HG02884 (cell line): ENCODE results near the gene AHNAK.
"Not testable (repeated sequence)": the region's sequence is repeated elsewhere in the genome, so short reads cannot be mapped to it uniquely, and the experiment has no call there.

Experiments
- ATAC-seq: cut with Tn5 transposase; IDR thresholded peaks from one replicate; pipeline ENCODE4 v1.9.1; 2021; ENCODE audit warnings: mild to moderate bottlenecking, moderate library complexity; ENCODE audit not compliant: unreplicated experiment

The AHNAK gene

DNA sequence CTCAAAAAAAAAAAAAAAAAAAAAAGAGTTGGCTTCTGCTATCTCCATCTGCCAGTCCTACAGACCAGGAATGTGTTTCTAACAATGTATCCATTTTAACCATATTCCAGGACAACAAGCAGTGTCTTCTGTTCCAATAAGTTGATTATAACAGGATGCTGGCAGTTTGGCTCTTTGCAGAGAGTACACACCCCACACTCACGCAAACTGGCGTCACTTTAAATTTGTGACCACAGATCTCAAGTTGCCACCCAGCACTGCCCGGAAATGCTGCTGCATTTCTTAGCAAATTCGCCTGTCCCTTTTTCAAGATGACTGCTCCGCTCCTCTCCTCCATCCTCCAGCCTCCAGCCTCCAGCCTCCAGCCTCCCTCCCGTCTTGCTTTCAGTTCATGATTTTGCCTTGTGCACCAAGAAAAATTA lies 83.5 kb downstream of the AHNAK start:
- no peak for ATAC-seq

DNA sequence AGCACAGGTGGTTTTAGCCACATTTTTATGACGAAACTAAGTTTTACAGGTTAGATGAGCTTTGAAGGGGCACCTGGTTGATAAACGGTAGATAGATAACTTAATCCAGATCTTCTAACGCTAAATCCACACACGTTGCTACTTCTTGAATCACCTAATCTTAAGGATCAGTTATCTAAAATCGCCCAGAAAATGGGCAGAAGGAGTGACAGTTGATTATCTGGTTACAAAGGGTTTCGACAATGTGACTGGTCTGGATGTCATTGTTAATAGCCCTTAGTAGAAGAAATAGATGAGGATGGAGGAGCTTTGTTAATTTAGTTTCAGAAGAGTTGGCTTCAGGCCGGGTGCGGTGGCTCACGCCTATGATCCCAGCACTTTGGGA lies 84.1 kb downstream of the AHNAK start:
- no peak for ATAC-seq

DNA sequence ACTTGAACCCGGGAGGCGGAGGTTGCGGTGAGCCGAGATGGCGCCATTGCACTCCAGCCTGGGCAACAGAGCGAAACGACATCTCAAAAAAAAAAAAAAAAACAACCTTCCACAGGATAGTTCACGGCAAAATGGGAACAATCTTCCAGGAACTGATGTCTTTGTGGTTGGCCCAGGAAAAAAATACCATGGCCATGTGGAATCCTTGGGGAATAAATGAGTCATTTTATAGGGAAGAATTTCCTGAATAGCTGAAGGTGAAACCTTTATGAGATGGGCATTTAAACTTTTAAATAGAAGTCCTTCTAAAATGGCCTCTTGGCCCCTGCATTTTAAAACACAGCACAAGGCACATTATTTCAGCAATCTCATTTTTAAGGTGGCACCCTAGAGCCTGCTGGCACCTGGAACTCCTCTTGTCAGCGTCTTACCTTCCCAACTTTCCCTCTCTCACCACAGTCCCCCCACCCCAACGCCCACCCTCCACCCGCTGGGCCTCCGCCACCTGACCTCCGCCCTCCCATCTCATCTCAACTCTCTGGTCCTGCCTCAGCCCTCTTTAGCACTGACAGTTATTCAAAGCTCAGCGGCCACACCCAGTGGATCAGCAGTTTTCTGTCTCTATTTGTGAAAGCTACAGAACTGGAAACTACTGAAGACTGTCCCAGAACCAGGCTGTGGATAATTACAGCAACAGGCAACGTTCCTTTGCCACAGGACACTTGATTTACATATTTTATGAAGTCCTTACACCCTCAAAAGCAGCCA lies 84.7 kb downstream of the AHNAK start:
- ATAC-seq = no peak

DNA sequence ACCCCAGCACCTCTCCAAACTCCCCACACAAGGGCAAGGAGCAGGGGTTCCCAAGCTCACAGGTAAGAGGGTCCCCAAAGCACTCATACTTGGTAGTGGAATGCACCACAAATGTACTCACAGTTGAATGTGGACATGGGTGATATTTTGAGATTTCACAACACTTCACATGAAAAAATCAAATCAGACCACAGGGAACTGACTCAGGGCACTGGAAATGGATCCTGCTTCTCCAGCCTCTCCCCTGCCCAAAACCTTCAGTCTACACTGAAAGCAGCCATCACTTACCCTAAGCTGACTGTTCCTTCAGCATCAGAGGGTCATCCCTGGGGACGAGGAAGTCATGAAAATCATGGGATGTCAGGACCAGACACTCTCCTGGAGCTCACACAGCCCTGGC lies 87.5 kb downstream of the AHNAK start:
- ATAC-seq = no peak

DNA sequence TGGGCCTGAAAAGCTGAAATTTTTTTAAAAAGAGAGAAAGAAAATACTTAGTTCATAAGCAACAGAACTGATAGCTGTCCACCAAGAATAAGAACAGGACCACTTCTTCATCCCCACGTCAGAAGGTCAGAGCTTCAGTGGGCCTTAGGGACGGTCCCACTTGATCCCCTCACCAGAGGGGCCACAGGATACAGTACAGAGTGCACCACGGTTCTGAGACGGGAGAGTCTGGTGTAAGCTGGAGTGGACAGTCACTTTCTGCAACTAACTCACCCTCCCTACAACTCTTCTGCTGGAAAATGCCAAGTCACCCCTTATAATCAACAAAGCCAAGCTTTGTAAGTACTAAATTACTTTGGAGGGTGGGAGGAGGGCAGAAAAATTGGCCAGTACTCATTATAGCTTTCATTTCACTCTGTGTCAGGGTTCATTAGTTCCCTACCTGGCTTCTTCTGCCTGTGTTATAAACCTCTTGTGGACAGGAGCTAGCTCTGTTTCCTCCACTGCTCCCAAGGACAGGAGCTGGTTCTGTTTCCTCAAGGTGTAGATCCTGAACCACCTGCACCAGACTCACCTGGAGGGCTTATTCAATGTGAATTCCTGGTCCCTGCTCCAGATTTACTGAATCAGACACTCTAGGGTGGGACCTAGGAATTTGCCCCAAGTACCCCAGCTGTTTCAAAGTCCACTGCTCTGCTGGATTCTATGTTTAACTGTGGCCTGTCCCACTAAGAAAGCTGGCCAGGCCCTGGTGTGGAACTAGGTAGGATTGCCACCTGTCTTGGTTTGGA lies 88.2 kb downstream of the AHNAK start:
- ATAC-seq = no peak

DNA sequence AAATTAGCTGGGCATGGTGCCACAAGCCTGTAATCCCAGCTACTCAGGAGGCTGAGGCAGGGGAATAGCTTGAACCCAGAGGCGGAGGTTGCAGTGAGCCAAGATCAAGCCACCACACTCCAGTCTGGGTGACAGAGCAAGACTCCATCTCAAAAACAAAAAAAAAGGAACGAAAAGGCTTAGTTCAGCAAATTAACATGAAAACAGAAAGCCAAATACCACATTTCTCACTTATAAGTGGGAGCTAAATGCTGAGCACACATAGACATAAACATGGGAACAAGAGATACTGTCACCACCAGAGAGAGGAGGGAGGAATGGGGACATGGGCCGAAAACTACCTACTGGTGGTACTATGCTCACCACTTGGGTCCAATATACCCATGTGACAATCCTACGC lies 89.1 kb downstream of the AHNAK start:
- no peak for ATAC-seq

DNA sequence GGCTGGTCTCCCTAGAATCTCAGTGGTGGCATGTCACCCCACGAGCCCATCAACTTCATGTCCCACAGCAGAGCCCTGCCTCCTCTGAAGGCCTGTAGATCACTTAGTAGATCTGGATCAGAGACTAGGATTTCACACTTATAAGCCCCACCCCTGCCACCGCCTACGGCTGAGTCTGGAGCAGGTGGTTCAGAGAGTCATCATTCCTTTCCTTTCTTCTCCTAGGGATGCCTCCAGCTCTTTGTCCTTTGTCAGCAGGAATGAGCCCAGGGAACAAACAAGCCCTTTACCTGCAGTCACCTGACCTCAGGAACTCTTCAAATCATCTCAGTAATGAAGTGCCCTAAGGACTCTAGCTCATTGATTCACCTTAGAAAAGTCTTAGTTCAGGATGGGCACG lies 90.0 kb downstream of the AHNAK start:
- ATAC-seq = no peak

DNA sequence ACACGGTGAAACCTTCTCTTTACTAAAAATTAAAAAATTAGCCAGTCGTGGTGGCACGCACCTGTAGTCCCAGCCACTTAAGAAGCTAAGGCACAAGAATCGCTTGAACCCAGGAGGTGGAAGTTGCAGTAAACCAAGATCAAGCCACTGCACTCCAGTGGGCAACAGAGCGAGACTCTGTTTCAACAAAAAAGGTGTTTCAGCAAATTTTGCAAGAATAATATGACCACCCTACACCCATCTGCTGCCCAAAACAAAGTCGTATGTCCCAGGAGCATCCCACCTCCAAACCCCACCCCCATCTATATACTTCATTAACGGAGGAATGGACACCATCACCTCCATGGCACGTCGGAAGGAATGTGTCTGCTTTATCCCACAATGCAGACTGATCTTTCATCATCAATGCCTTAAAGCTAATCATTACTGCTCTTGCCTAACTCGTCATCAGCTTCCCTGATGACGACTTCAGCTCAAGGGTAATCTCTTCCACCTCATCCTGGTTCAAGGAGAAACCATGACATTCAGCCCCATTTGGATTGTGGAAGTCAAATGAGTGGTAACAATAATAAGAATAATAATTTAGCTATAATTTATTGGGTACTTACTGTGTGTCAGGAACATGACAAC lies 93.7 kb downstream of the AHNAK start:
- ATAC-seq = no peak

DNA sequence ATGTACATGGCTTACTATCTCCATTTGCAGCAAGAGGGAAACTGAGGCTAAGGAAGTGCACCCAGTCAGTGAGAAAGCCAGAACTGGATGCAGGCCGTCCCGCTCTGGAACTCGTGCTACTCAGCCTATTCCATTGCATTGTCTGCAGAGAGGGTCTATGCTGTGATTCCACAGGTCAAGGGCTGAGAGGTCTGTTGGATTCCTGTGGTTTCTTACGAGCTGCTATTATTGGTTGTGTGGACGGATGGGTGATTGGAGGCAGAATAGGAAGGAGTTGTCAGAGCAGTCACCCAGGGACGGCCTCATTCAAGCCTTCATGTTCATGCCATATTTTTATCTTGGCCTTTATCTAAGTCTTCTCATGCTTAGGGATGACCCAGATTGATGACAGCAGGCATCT lies 94.3 kb downstream of the AHNAK start:
- ATAC-seq = no peak

DNA sequence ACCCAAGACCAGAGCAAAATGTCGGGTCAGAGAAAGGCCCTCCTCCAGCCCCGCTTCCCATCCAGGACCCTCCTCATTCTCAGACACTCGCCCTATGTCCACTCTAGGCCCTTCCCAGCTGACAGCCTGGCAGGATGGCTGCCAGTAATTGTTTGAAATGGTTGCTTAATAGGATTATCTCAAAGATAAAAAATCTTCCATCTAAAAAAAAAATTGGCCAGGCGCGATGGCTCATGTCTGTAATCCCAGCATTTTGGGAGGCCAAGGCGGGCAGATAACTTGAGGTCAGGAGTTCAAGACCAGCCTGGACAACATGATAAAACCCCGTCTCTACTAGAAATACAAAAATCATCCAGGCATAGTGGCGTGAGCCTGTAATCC lies 95.4 kb downstream of the AHNAK start:
- no peak for ATAC-seq

DNA sequence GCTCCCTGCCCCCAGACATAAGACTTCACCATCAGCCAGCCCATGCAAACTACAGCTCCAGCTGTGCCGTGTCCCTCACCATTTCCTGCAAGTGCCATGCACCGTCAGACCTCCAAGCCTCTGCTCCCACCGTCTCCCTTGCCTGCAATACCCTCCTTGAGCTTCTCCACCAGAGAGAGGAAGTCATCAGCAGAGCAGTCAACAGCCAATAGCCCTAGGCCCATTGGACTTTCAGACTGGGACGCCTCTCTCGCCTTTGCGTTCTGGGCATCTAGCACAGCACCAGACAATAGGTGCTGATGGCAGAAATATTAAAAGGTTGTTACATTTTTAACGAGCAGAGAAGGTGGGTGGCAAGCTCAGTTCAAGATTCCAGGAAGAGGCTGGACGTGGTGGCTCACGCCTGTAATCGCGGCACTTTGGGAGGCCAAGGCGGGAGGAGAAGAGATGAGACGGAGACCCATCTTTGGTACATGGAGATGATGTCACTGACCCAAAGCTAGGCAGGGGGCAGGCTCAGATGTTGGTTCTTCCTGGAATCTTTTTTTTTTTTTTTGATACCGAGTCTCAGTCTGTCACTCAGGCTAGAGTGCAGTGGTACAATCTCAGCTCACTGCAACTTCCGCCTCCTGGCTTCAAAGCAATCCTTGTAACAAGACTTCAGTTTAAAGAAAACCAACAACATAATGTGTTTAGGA lies 95.9 kb downstream of the AHNAK start:
- ATAC-seq = no peak

DNA sequence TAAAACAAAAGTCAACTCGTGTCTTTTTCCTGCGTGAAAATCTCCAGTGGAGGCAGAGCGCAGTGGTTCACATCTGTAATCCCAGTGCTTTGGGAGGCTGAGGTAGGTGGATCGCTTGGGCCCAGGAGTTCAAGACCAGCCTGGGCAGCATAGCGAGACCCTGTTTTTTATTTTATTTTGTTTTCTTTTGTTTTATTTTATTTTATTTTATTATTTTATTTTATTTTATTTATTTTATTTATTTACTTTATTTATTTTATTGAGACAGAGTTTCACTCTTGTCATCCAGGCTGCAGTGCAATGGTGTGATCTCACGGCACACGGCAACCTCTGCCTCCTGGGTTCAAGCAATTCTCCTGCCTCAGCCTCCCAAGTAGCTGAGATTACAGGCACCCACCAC lies 96.7 kb downstream of the AHNAK start:
- ATAC-seq = not testable (repeated sequence)

DNA sequence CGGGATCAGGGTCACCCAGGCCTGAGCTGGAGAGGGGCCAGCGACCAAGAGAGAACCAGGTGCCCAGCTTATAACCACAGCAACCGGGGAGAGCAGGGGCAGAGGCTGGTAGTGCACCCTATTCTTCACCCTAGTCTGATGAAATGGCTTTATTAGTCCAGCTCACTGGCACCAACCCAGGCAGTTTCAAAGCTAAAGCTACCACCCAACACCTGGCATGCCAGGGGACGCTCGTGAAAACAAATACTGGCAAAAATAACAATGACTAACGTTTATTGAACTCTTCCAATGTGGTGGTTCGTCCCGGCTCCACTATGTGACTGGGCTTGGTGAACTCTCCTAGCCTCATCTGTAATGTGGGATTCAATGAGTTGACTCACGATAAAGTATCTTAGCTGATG lies 97.2 kb downstream of the AHNAK start:
- no peak for ATAC-seq

DNA sequence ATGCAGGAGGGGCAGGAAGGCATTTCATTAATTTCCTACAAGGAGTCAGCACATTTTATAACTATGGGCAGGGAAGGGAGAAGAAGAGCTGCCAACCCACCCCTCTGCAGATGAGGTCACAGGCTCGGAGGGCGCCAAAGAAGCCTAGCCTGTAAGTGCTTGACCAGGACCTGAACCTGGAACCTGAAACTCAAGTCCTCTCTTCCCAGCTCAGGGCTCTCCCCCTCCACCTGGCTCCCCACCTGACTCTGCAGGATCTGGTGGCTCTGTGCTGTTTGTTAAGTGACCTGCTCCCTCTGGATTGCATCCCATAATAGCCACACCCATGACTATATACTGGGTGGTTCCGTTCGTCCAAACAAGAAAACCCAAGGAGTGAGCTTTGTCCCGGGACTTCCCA lies 100.5 kb downstream of the AHNAK start:
- ATAC-seq = no peak

DNA sequence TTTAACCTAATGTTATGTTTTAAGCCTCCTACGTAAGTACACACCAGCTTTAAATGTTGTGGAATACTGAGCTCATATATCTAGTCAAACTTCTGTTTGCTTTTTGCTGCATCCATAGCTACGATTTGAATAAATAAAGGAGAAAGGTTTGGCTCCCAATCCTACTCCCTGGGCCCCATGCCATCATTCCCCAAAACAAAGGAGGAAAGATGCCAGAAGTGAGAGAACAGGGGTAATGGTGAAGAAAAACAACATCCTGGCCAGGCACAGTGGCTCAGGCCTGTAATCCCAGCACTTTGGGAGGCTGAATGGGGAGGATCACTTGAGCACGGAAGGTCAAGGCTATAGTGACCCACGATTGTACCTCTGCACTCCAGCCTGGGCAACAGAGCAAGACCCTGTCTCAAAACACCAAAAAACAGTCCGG lies 101.3 kb downstream of the AHNAK start:
- no peak for ATAC-seq

DNA sequence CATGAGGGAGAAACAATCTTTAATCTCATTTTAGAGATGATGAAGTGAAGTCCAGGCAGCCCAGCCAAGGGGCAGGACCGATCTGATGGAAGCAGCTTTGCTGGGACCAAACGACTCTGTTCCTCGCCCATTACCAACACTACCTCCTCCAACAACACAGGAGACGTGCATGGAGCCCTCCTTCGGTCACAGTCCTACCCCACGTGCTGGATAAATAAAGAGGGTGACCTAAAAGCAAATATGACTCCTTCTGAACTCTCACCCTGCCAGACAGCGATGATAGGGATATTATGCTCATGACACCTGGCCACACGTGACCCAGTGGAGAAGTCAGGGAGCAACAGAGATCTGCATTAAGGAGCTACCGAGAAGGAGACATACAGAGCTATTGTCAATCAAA lies 101.8 kb downstream of the AHNAK start:
- no peak for ATAC-seq

DNA sequence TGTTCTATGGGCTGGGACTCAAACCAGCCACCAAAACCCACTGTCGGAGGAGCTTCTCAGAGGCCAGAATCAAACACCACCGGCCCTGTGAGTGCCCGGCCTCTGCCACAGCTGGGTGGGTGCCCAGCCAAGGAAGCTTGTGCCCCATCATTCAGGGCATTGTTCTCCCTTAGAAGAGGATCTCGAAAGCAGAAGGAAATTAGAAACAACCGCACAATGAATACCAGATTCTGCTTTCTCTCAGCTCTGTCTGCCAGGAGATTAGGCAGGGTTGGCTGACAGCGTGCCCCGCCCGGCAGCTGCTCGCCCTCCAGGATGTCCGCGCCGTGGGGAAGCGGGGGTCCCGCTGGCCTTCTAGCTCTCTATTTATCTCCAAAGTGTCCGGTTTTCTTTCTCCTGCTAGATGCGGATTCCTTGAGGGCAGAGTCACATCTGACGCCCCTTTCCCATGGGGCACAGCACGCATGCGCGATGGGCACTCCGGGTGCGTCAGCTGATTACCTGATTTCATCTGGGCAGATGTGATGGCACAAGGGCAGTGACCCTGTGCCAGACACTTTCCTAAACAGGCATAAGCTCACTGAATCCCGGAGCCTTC lies 102.3 kb downstream of the AHNAK start:
- no peak for ATAC-seq

DNA sequence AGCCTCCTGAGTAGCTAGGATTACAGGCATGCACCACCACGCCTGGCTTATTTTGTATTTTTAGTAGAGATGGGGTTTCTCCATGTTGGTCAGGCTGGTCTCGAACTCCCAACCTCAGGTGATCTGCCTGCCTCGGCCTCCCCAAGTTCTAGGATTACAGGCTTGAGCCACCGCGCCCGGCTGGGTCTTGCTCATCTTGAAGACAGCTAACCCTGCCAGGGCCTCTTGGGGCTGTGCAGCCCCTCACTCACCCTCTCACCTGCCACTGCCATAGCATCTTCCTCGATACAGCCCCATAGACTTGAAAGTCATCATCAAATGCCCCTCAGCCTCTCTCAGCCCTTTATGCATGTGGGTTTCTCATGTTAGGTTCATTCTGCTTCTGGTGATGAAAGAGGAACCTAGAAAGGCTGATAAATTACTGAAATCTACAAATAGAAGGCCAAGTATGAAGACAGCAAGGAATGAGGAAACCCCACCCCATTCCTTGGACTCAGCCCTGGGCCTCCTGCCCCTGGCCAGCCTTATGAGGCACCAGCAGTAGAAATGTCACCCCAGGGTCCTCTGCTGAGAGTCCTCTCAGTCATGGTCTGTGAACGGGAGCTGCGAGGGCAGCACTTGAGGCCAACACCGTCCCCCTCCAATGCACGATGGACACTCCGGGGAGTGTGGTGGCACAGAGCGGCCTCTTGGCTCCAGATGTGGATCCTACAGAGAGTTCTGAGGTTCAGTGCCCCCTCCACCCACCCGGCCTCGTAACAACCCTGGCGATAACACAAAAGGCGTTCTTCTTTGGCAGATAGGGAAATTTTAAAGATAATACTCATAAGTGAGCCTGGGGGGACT lies 103.0 kb downstream of the AHNAK start:
- ATAC-seq = no peak

DNA sequence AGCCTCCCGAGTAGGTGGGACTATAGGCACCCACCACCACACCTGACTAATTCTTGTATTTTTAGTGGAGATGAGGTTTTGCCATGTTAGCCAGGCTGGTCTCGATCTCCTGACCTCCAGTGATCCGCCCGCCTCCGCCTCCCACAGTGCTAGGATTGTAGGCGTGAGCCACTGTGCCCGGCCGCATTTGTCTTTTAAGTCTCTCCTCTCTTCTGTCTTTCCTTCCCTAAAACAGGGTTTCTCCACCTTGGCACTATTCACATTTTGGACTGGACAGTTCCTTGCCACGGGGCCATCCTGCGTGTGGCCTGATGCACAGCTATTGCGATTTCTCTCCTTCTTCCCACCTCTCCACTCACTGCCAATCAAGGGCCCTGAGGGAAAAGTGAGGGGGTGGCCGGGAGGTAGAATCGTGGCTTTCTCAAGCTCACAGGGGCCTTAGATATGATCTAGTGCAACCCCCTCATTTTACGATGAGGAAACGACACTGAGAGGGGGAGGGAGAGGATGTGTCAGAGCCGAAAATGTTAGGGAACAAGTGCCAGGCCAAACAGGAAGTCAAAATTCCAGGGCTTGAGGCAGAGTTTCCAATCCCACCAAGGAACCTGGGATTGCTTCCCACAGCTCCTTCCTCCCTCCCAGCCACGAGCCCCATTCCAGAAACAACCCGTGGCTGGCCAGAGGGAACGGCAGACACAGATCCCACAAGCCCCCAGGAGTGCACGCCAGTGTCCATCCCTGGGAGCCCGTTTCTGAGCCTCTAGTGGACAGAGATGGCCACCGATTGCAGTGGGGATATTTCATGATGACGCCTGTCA lies 106.6 kb downstream of the AHNAK start:
- ATAC-seq = no peak
